ENCODE measurements around the gene FAM124B. TPM values are rescaled to one million over a fixed set of nuclear protein-coding genes. Genes with fewer than 3 reads are reported as not detected.

Gene FAM124B
- total RNA-seq, 1 experiment from 2014 or later = 0.83 TPM

DNA sequence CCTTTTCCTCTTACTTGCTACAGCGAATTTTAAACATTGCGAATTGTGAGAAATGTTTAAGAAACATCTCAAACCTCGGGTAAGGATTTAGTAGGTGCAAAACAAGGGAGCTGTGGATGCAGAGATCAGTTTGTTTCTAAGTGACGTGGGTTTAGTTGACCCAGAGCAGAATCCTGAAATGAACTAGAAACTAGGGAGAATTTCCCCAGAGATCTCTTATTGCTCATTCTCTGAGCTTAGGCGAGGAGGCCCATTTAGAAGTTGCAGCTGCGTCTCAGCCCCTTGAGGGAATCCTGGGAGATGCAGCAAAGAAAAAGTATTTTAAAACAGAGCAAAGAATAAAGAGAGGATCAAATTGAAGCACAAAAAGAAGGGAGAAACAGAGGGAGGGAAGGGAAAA is 29.3 kb downstream of the FAM124B start:
- no peaks in the 10 kb centered on the region for H3K79me1 ChIP-seq (ENCODE audit: insufficient read depth, low read depth, low read length, poor library complexity, severe bottlenecking)
- TF ChIP-seq CTCF (conservative IDR thresholded peaks at IDR 0.05) = no peak

More for the DNA sequence above, 29.3 kb downstream of the FAM124B start:
- H4K91ac ChIP-seq (ENCODE audit: insufficient read length, low read depth, low read length) = no peak overlapping the region
- H2BK12ac ChIP-seq (ENCODE audit: insufficient read length, low read depth, low read length) = no peak overlapping the region
- H3K56ac ChIP-seq (ENCODE audit: insufficient read length, low read depth, low read length) = no peak overlapping the region
- no peak overlapping the region for H2BK120ac ChIP-seq (ENCODE audit: low read depth, low read length, poor library complexity, severe bottlenecking)
- H2AK5ac ChIP-seq (ENCODE audit: insufficient read length, low read length) = no peak overlapping the region
- H2BK20ac ChIP-seq (ENCODE audit: low read depth, low read length, poor library complexity, severe bottlenecking) = no peak overlapping the region
- no peak overlapping the region for H3T11ph ChIP-seq (ENCODE audit: low read length)
- H3K18ac ChIP-seq (ENCODE audit: insufficient read length, low read depth, low read length) = no peak overlapping the region
- Mint-ChIP-seq H3K27ac (no peak overlapping the region), H3K27me3 (ENCODE audit: low read depth) (no peaks in the 10 kb centered on the region), H3K4me3 (no peak overlapping the region), H3K36me3 (ENCODE audit: insufficient read depth in 1 of 3, low read depth in 3 of 3) (peaks cover 0 to under 1% (median 0%) of the 10 kb centered on the region in 3 experiments; a peak in 1 of 7 replicates), H3K9me3 (no peaks in the 10 kb centered on the region), H3K4me1 (peaks cover 3 to 4% of the 10 kb centered on the region in 2 experiments; a peak in 2 of 4 replicates)
- no peaks in the 10 kb centered on the region for H3K23me2 ChIP-seq (ENCODE audit: insufficient read length, low read depth, low read length, poor library complexity, severe bottlenecking)
- H3K4ac ChIP-seq (ENCODE audit: low read depth, low read length) = no peak overlapping the region
- no peaks in the 10 kb centered on the region for H3K9me3 ChIP-seq (ENCODE audit: control insufficient read depth, low read depth, low read length)
- H3K27me3 ChIP-seq (ENCODE audit: insufficient read depth, low read length) = no peaks in the 10 kb centered on the region
- H3K9ac ChIP-seq (ENCODE audit: extremely low read depth, insufficient read length, low read length) = no peak overlapping the region
- no peak overlapping the region for H2AFZ ChIP-seq (ENCODE audit: low read length)
- DNase-seq = no peak
- H3K27ac ChIP-seq (ENCODE audit: insufficient read length, low read depth, low read length) = no peak overlapping the region
- no peak overlapping the region for H2BK15ac ChIP-seq (ENCODE audit: low read depth, low read length)
- no peak overlapping the region for H4K5ac ChIP-seq (ENCODE audit: insufficient read length, low read depth, low read length)
- no peak overlapping the region for H2BK5ac ChIP-seq (ENCODE audit: insufficient read length, low read length)
- H3K14ac ChIP-seq (ENCODE audit: insufficient read depth, low read length) = no peak overlapping the region
- no peak overlapping the region for H3K23ac ChIP-seq (ENCODE audit: insufficient read length, low read depth, low read length)
- H4K20me1 ChIP-seq (ENCODE audit: control insufficient read depth, insufficient read depth, insufficient read length) = no peaks in the 10 kb centered on the region
- no peaks in the 10 kb centered on the region for H3K79me2 ChIP-seq (ENCODE audit: insufficient read depth, low read length)
- no peak overlapping the region for H4K8ac ChIP-seq (replicated peaks; ENCODE audit: insufficient read length, low read depth, low read length)
- H3K4me2 ChIP-seq (ENCODE audit: insufficient read depth, insufficient read length, low read length) = no peak overlapping the region
- no CpG with 5 or more reads among the region's 6 CpGs for WGBS (ENCODE audit: extremely low coverage, insufficient read length, low lambda C conversion rate)
- H3K4me1 ChIP-seq (ENCODE audit: insufficient read depth, low read length) = no peaks in the 10 kb centered on the region
